ENCODE measurements around the gene ANKRD55.
A peak's percentile ranks its signal among the peaks of the same experiment; 100 is the strongest.
"Not testable (repeated sequence)": the region's sequence is repeated elsewhere in the genome, so short reads cannot be mapped to it uniquely, and the experiment has no call there.

Gene ANKRD55

DNA sequence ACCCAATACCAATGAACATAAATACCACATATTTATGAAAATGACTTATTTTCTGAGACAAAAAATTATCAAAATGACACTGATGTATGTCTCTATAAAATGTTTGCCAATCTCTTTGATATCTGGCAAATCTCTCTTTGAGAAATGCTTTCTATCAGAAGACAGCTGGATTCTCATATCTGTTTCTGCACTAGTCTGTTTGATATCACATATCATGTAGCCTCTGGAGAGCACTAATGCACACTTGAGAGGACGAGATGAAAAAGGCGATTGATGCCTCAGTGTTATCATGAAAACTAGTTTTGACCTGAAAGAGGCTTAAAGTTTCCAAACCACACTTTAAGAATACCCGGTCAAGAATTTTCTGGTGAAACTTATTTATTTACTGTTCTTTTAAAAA is 29.1 kb upstream of the ANKRD55 start:
- H3K4me3 Mint-ChIP-seq = no peak overlapping the region
- no peaks in the 10 kb centered on the region for H3K9me3 Mint-ChIP-seq
- no peaks in the 10 kb centered on the region for H3K4me1 Mint-ChIP-seq
- ATAC-seq (no peak), DNase-seq (ENCODE audit: low spot score in 2 of 2) (no peak)
- no peaks in the 10 kb centered on the region for H3K36me3 Mint-ChIP-seq
- H3K27ac Mint-ChIP-seq = no peak overlapping the region

DNA sequence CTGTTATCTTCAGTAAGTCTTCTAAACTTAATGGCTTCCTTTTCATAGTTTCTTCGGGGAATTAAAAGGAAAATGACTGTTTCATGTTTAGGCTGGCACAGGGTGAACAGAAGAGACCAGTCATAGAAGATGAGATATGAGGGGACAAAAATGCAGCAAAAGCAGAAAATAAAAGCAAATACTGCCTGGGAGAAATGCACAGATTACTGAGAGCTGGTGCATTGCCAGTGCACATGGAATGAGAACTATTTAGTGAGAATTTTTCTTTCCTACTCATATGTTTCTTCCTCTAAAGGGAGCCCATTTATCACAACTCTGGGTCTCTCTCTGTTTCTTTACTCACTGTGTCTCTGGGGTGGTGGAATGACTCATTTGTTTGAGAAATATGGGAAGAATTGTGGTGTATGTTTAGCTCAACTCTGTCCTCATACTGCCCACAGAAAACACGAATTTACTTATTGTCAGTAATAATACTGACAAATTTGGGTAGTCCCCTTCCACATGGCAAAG is 25.9 kb upstream of the ANKRD55 start:
- no peaks in the 10 kb centered on the region for H3K9me3 Mint-ChIP-seq
- H3K27ac Mint-ChIP-seq = no peak overlapping the region
- H3K36me3 Mint-ChIP-seq = no peaks in the 10 kb centered on the region
- ATAC-seq = peak; percentile 99
- no peaks in the 10 kb centered on the region for H3K4me1 Mint-ChIP-seq
- H3K4me3 Mint-ChIP-seq = no peak overlapping the region
- no peak for DNase-seq (ENCODE audit: low spot score in 2 of 2)

DNA sequence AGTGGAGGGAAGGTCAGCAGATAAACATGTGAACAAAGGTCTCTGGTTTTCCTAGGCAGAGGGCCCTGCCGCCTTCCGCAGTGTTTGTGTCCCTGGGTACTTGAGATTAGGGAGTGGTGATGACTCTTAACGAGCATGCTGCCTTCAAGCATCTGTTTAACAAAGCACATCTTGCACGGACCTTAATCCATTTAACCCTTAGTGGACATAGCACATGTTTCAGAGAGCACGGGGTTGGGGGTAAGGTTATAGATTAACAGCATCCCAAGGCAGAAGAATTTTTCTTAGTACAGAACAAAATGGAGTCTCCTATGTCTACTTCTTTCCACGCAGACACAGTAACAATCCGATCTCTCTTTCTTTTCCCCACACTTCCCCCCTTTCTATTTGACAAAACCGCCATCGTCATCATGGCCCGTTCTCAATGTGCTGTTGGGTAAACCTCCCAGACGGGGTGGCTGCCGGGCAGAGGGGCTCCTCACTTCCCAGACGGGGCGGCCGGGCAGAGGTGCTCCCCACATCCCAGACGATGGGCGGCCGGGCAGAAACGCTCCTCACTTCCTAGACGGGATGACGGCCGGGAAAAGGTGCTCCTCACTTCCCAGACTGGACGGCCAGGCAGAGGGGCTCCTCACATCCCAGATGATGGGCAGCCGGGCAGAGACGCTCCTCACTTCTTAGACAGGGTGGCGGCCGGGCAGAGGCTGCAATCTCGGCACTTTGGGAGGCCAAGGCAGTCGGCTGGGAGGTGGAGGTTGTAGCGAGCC is 24.8 kb upstream of the ANKRD55 start:
- not testable (repeated sequence) for H3K27ac Mint-ChIP-seq; H3K36me3 Mint-ChIP-seq; H3K4me3 Mint-ChIP-seq; DNase-seq (ENCODE audit: low spot score in 2 of 2); H3K4me1 Mint-ChIP-seq; H3K9me3 Mint-ChIP-seq; ATAC-seq

DNA sequence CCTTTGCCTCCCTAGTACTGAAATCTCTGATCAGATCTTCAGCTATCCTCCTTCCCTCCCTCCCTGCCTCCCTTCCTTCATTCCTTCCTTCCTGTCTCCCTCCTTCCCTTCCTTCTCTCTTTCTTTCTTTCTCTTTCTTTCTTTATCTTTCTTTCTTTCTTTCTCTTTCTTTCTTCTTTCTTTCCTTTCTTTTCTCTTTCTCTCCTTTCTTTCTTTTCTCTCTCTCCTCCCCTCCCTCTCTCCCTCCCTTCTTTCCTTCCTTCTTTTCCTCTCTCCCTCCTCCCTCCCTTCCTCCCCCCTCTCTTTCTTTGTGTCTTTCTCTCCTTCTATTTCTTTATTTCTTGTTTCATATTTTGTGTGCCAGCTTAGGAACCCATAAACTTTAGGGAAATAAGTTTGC is 23.9 kb upstream of the ANKRD55 start:
- no peaks in the 10 kb centered on the region for H3K4me1 Mint-ChIP-seq
- ATAC-seq (no peak), DNase-seq (ENCODE audit: low spot score in 2 of 2) (no peak)
- H3K27ac Mint-ChIP-seq = no peak overlapping the region
- no peaks in the 10 kb centered on the region for H3K36me3 Mint-ChIP-seq
- no peaks in the 10 kb centered on the region for H3K9me3 Mint-ChIP-seq
- no peak overlapping the region for H3K4me3 Mint-ChIP-seq

DNA sequence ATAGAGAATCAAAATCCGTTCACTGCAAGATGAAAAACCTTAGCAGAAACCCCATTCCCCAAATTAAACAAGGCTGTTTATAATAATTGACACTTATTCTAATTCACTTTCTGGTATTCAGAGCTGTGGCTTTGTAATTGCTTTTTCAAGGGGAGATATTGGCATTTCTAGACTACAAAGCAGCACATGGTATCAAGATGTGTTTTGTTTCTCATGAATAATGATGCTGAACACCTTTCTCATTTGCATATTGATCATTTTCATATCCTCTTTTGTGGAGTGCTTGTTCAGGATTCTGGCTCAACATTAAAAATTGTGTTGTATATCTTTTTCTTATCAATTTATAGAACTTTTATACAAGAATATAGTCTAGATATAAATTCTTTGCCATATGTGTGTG is 22.4 kb upstream of the ANKRD55 start:
- no peaks in the 10 kb centered on the region for H3K9me3 Mint-ChIP-seq
- H3K4me3 Mint-ChIP-seq = no peak overlapping the region
- H3K4me1 Mint-ChIP-seq = no peaks in the 10 kb centered on the region
- H3K27ac Mint-ChIP-seq = no peak overlapping the region
- no peaks in the 10 kb centered on the region for H3K36me3 Mint-ChIP-seq
- DNase-seq (ENCODE audit: low spot score in 2 of 2) (no peak), ATAC-seq (no peak)

DNA sequence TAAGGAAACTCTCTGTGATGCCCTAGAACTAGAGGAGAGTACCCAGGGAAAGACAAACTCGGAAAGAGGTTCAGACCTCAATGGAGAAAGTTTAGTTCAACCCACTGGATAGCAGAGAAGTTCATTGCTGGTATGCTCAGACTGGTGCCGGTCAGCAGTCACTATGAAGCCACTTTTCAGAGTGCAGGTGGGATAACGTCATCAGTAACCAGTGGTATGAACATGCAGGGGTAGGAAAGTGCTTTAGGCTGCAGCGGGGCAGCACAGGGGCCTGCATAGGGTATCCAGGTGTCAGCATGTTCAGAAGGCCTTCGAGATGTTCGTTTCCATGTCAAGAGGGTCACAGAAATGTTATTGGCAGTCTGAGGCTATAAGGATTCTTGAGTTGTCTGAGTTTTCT is 20.8 kb upstream of the ANKRD55 start:
- ATAC-seq = no peak
- H3K27ac Mint-ChIP-seq = no peak overlapping the region
- no peaks in the 10 kb centered on the region for H3K9me3 Mint-ChIP-seq
- DNase-seq (ENCODE audit: low spot score in 2 of 2) = no peak
- H3K4me3 Mint-ChIP-seq = no peak overlapping the region
- H3K36me3 Mint-ChIP-seq = no peaks in the 10 kb centered on the region
- no peaks in the 10 kb centered on the region for H3K4me1 Mint-ChIP-seq

DNA sequence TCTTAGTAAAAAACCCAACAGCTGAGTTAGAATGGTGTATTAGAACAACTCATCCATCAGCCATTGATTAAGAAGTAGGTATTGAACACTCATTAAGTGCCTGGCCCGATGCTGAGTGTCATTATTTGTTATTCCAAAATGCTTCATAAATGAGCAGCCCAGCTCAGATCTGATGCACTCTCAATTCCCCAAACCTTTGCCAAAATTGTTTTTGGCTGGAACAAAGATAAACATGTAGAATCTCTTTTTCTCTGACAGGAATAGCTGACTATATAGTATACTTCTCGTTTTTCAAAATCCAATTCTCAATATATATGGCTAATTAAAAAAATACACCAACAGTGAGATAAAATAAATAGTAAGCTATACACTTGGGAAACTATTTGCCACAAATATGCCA is 20.0 kb upstream of the ANKRD55 start:
- ATAC-seq (no peak), DNase-seq (ENCODE audit: low spot score in 2 of 2) (no peak)
- Mint-ChIP-seq H3K4me1 (no peaks in the 10 kb centered on the region), H3K27ac (no peak overlapping the region), H3K9me3 (no peaks in the 10 kb centered on the region), H3K36me3 (no peaks in the 10 kb centered on the region), H3K4me3 (no peak overlapping the region)

DNA sequence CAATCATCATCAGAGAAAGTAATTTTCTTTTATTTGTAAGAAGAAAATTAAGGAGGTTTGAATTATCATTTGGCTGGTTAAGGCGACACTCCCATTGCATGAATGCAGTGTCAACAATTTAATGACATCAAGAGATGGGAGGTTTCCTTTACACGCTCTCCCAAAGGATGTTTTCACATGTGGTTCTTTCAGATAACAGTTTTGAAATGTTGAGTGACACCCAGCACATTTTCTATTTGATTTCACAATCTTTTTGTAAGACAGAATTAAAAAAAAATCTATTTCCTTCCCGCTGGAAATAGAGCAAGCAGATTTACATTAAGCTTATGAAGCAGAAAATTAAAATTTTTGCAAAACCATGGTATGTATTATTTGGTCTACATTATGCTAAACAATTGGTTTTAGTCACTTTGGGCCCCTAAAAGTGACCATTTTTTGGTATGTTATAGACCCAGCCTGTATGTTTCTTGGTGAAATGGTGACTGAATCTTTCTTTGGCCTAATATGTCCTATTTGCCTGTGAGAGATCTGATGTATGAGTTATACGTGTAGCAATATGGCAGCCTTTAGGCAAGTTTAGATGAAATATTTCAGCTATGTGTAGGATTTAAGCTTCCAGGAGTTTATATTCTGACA is 18.9 kb upstream of the ANKRD55 start:
- Mint-ChIP-seq H3K9me3 (no peaks in the 10 kb centered on the region), H3K4me1 (no peaks in the 10 kb centered on the region), H3K4me3 (no peak overlapping the region), H3K27ac (no peak overlapping the region), H3K36me3 (no peaks in the 10 kb centered on the region)
- ATAC-seq (no peak), DNase-seq (ENCODE audit: low spot score in 2 of 2) (no peak)

DNA sequence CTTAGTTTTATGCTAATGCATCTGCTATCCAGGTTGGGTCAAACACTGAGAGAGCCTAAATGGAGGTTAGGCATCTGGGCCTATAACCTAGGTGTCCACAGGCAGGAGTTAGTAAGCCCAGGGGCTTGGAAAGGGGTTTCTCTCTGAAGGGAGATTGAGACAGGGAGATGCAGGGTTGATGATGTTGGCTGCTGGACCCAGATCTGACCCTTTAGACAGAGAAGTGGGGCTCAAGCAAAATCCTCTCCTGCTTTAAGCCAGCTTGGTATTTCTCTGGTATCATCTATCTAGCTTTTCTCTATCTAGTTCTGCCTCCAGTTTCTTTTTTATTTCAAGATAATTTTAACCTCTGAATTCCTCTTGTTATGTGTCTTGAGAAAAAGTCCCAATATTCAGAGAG is 18.3 kb upstream of the ANKRD55 start:
- H3K4me1 Mint-ChIP-seq = no peaks in the 10 kb centered on the region
- no peak overlapping the region for H3K27ac Mint-ChIP-seq
- H3K9me3 Mint-ChIP-seq = no peaks in the 10 kb centered on the region
- DNase-seq (ENCODE audit: low spot score in 2 of 2) (no peak), ATAC-seq (no peak)
- no peak overlapping the region for H3K4me3 Mint-ChIP-seq
- no peaks in the 10 kb centered on the region for H3K36me3 Mint-ChIP-seq

DNA sequence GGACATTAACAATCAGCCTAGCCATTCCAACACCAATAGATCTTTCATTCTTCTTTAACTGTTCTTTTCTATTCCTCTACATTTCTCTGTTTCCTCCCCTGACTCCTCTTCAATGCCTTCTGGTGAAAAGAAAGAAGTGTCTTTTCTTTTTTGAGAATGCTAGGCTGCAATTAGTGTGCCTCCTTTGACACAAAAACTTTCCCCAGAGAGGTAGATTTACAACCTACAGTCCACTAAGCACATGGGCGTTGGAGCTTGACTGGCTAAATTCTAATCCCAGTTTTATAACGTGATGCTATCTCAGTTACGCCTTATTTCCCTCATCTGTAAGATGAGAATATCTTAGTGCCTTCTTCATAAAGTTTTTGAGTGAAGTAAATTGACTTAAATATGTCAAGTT is 16.9 kb upstream of the ANKRD55 start:
- Mint-ChIP-seq H3K27ac (no peak overlapping the region), H3K4me1 (no peaks in the 10 kb centered on the region), H3K4me3 (no peak overlapping the region), H3K9me3 (no peaks in the 10 kb centered on the region), H3K36me3 (no peaks in the 10 kb centered on the region)
- DNase-seq (ENCODE audit: low spot score in 2 of 2) (no peak), ATAC-seq (no peak)

DNA sequence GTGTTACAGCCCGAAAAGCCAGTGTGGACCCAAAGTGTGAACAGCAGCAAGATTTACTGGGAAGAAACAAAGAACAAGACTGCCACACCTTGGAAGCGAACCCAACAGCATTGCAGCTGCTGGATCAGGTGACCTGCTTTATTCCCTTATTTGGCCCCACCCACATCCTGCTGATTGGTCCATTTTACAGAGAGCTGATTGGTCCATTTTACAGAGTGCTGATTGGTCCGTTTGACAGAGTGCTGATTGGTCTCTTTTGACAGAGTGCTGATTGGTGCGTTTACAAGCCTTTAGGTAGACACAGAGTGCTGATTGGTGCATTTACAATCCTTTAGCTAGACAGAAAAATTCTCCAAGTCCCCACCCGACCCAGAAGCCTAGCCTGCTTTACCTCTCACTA is 16.0 kb upstream of the ANKRD55 start:
- H3K36me3 Mint-ChIP-seq; DNase-seq (ENCODE audit: low spot score in 2 of 2); ATAC-seq; H3K4me3 Mint-ChIP-seq; H3K9me3 Mint-ChIP-seq; H3K27ac Mint-ChIP-seq; H3K4me1 Mint-ChIP-seq: not testable (repeated sequence)

DNA sequence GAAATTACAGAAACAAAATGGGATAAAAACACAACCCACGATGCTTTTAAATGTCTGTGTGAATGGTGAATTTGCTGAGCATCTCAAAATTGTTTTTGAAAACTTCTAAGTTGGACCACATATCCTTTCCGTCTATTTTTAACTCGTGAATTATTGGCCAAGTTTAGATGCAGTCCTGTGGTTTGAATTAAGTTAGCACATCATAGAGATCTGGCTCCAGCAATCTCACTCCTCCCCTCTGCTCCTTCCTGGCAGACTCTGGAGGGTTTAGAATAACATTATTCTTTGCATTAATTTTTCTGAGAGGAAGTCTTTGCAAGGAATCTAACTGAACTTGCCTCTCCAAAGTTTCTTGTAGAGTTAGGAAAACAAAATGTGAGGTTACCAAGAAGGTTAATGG is 14.5 kb upstream of the ANKRD55 start:
- Mint-ChIP-seq H3K4me3 (no peak overlapping the region), H3K4me1 (no peaks in the 10 kb centered on the region), H3K27ac (no peak overlapping the region), H3K9me3 (no peaks in the 10 kb centered on the region), H3K36me3 (no peaks in the 10 kb centered on the region)
- ATAC-seq (no peak), DNase-seq (ENCODE audit: low spot score in 2 of 2) (no peak)

DNA sequence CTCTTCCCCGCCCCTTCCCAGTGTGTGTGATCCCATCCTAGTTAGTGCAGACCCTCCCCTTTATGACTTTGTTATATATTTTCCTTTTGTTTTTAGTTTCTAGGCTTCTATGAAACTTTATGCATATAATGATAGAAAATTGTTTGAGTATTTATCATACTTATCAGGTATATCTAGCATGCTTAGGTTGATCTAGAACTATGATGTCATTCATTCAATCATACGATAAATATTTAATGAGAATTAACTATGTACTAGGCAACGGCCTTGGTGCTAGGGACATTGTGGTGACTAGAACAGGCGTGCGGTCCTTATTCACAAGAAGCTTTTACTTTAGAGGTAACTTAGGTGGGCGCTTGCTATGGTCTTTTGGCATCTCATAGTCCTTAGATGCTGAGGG is 13.6 kb upstream of the ANKRD55 start:
- no peak overlapping the region for H3K4me3 Mint-ChIP-seq
- ATAC-seq = no peak

DNA sequence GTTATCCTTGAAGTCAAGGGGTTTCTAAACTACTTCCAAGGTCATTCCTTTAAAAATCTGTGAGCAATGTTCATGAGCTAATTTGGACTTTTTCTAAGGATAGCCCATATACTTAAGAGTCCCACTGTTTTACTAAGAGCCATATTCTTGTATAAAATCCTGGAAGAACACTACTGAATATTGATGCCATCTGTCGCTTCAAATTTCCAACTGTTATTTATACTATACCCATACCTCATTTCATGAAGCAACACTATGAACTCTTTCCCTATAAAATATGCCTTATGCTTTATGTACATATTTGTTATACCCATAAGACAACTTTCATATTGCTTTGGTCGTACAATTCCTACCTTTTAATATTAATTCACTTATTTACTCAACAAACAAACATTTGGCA is 12.4 kb upstream of the ANKRD55 start:
- H3K9me3 Mint-ChIP-seq = peaks cover 3% of the 10 kb centered on the region
- no peaks in the 10 kb centered on the region for H3K4me1 Mint-ChIP-seq
- H3K4me3 Mint-ChIP-seq = no peak overlapping the region
- no peaks in the 10 kb centered on the region for H3K36me3 Mint-ChIP-seq
- ATAC-seq (no peak), DNase-seq (ENCODE audit: low spot score in 2 of 2) (no peak)
- H3K27ac Mint-ChIP-seq = no peak overlapping the region

More for the DNA sequence above, 13.6 kb upstream of the ANKRD55 start:
- Mint-ChIP-seq H3K9me3 (no peaks in the 10 kb centered on the region), H3K27ac (no peak overlapping the region), H3K36me3 (no peaks in the 10 kb centered on the region), H3K4me1 (no peaks in the 10 kb centered on the region)
- no peak for DNase-seq (ENCODE audit: low spot score in 2 of 2)

DNA sequence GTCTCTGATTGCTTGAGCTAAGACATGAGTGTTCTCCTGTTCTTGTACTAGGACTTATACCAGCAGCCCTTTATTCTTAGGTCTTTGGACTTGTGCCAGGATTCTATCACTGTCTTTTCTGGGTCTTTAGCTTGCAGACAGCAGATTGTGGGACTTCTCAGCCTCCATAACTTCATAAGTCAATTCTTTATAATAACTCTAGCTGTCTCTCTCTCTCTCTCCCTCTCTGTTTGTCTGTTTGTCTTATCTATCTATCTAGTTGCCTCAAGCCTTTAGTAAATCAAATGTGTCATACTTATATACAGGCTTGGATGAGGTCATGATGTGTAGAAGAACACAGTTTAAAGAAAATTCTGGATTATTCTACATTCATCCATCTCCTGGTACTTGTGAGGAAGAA is 11.5 kb upstream of the ANKRD55 start:
- DNase-seq (ENCODE audit: low spot score in 2 of 2) (no peak), ATAC-seq (no peak)
- H3K4me3 Mint-ChIP-seq = no peak overlapping the region
- H3K36me3 Mint-ChIP-seq = no peaks in the 10 kb centered on the region
- no peaks in the 10 kb centered on the region for H3K4me1 Mint-ChIP-seq
- no peak overlapping the region for H3K27ac Mint-ChIP-seq
- peaks cover 3% of the 10 kb centered on the region for H3K9me3 Mint-ChIP-seq

DNA sequence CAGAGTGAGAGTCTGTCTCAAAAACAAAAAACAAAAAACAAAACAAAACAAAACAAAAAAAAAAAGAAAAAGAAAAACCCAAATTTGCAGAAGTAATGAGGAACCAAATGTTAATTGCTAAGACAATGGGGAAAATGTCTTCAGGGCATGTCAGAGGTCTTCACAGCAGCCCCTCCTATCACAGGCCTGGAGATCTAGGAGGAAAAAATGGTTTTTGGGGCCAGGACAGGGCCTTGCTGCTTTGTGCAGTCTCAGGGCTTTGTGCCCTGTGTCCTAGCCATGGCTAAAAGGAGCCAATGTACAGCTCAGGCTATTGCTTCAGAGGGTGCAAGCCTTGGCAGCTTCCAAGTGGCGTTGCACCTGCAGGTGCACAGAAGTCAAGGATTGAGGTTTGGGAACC is 9.1 kb upstream of the ANKRD55 start:
- not testable (repeated sequence) for H3K4me3 Mint-ChIP-seq; DNase-seq (ENCODE audit: low spot score in 2 of 2); H3K36me3 Mint-ChIP-seq; H3K27ac Mint-ChIP-seq; H3K9me3 Mint-ChIP-seq; H3K4me1 Mint-ChIP-seq; ATAC-seq

Data from stimulated activated effector memory CD8-positive, alpha-beta T cell treated with anti-CD3 and anti-CD28 coated beads, Interleukin-12 subunit alpha, Interleukin-12 subunit beta, amount 100 ng/mL, for 72 hours (primary cell).